ENCODE measurements around the gene RNASE13.

Gene RNASE13, protein sequence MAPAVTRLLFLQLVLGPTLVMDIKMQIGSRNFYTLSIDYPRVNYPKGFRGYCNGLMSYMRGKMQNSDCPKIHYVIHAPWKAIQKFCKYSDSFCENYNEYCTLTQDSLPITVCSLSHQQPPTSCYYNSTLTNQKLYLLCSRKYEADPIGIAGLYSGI

DNA sequence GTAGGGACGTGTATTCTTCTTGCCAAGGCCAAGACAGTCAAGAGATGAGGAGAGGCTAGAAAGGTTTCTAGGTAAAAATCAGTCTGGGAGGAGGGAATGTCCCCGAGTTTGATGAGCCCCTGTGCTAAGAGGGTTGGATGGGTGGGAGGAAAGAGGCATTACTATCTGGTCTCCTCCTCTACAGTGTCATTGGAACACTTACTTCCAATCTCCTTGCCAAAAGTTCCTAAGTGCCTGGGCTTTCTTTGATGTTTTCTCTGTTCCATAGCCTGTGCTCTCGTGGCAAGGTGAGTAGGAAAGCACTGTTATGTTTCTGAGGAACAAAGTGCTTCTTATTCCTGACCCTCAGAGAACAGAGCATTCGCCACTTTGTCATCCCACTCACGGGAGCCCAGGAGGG lies at the start of gene RNASE13:
RNASE13 (minus strand) TSS at position 101 of the 400 bp plus-strand sequence. CDS start 519 bp downstream, outside the sequence.
- DNase-seq (ENCODE audit: low read depth), result no peak

DNA sequence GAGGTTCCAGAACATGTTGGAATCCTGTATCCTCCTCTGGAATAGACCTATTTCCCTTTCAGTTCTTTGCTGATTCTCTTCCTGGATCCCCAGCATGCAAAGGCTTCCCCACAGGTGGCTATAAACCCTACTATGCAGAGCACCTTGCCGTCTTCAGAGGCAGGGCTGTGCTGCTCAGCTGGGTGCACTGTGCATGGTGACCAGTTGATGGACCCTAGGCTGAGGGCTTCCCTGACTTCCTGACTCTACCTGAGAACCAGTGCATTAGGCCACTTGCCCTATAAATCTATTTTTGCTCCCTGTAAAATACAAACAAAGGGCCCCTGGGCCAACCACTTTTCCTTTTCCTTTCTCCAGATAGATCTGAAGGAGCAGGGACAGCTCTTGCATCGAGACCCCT lies 49.8 kb upstream of the RNASE13 start:
- DNase-seq (ENCODE audit: low read depth), result no peak

DNA sequence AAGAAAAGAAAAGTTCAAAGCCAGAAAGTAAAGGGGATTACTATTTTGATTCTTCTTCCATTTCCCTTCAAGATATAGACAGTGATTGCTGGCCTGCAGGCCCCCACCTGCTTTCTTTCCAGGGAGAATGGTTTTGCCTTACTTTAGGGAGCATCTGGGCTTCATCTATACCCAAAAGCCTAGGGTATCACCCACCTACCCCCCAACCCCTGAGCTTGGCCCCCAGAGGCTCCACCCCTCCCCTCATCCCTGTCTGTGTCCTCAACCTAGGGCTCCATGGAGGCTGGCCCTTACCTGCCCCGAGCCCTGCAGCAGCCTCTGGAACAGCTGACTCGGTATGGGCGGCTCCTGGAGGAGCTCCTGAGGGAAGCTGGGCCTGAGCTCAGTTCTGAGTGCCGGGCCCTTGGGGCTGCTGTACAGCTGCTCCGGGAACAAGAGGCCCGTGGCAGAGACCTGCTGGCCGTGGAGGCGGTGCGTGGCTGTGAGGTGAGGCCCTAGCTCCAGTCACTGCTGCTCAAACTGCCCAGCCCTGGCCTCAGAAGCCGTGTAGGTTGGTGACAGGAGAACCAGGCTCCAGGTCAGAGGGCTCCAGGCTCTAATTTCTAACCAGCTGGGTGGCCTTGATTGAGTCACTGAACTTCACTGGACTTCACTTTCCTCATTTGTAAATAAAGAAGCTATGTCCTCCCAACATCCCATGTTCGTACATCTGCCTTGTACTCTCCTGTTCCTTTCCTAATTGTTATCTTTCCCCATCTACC lies 49.1 kb upstream of the RNASE13 start:
- DNase-seq (ENCODE audit: low read depth), result no peak

DNA sequence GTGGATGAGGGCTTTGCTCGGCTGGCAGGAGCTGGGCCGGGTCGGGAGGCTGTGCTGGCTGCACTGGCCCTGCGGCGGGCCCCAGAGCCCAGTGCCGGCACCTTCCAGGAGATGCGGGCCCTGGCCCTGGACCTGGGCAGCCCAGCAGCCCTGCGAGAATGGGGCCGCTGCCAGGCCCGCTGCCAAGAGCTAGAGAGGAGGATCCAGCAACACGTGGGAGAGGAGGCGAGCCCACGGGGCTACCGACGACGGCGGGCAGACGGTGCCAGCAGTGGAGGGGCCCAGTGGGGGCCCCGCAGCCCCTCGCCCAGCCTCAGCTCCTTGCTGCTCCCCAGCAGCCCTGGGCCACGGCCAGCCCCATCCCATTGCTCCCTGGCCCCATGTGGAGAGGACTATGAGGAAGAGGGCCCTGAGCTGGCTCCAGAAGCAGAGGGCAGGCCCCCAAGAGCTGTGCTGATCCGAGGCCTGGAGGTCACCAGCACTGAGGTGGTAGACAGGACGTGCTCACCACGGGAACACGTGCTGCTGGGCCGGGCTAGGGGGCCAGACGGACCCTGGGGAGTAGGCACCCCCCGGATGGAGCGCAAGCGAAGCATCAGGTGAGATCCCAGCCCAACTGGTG lies 47.0 kb upstream of the RNASE13 start:
- DNase-seq (ENCODE audit: low read depth), result no peak

DNA sequence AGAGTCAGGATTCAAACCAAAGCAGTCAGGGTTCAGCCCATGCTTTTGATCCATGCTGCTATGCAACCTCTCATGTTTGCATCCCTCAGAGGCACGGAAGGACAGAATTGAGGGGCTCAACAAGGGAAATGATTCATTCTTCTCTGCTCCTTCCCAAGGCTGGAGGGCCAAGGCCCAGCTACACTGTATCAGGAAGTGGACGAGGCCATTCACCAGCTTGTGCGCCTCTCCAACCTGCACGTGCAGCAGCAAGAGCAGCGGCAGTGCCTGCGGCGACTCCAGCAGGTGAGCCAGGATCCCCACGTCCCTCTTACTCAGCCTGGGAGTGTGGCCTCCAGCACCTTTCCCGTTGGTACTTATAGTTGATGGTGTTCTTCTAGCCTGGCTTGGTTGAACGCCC lies 44.1 kb upstream of the RNASE13 start:
- no peak for DNase-seq (ENCODE audit: low read depth)

DNA sequence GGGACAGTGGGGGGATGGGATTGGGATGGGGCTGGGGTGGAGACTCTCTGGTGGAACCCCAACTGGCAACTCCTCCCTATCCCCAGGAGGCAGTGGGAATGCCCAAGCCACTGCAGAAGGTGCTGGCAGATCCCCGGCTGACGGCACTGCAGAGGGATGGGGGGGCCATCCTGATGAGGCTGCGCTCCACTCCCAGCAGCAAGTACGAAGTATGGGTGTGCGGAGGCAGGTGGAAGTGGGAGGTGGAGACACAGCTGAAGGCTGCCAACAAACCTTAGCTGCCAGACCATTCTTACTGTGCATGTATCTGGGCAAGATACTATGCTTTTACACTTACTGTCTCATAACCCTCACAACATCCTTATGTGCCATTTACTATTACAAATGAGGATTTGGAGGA lies 43.7 kb upstream of the RNASE13 start:
- no peak for DNase-seq (ENCODE audit: low read depth)

DNA sequence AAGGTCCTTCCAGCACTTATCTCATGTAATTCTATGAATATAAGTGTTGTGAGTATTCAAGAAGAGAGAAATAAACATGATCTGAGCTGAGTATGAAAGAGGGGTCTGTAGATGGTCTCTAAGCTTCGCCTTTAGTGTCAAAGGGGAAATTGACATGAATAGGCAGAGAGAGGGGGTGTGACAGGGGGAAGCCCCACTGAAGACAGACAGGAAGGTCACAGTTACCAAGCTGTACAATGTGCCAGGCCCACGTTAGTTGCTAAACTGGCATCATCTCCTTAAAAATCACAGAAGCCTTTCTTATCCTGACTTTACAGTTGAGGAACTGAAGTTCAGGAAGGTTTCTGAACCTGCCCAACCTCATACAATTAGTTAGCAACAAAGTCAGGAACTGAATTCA lies 43.1 kb upstream of the RNASE13 start:
- no peak for DNase-seq (ENCODE audit: low read depth)

DNA sequence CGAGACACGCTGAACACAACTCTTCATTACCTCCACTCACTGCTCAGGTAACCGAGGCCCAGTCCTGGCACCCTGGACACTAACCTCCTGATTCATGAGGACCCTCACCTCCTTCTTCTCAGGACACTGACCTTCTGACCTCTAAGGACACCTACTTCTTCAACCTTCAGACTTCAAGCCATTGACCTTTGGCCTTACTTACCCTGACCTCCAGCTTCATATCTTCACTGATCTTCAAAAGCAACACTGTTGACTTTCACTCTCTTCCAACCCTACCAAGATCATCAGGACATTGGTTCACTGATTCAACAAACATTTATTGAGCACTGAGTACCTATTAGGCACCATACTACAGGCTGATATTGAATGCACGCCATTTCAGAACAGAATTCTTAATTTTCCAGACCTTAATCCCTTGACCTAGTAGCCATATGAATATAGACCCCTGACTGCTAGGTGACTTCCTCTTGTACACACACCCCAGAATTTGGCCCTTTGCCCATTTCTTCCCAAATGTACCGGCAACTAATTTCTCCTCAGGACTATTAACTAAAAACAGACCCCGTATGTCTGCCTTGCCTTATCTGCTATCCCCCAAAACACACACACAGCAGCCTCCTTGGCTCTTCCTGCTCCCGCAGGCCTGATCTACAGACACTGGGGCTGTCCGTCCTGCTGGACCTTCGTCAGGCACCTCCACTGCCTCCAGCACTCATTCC lies 41.3 kb upstream of the RNASE13 start:
- no peak for DNase-seq (ENCODE audit: low read depth)

DNA sequence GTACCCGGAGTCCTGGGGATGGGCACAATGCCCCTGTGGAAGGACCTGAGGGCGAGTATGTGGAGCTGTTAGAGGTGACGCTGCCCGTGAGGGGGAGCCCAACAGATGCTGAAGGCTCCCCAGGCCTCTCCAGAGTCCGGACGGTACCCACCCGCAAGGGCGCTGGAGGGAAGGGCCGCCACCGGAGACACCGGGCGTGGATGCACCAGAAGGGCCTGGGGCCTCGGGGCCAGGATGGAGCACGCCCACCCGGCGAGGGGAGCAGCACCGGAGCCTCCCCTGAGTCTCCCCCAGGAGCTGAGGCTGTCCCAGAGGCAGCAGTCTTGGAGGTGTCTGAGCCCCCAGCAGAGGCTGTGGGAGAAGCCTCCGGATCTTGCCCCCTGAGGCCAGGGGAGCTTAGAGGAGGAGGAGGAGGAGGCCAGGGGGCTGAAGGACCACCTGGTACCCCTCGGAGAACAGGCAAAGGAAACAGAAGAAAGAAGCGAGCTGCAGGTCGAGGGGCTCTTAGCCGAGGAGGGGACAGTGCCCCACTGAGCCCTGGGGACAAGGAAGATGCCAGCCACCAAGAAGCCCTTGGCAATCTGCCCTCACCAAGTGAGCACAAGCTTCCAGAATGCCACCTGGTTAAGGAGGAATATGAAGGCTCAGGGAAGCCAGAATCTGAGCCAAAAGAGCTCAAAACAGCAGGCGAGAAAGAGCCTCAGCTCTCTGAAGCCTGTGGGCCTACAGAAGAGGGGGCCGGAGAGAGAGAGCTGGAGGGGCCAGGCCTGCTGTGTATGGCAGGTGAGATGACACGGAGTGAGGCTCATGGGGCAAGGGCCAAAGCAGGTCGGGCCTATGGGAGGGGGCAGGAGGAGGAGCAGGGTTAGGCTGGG lies 40.0 kb upstream of the RNASE13 start:
- no peak for DNase-seq (ENCODE audit: low read depth)

DNA sequence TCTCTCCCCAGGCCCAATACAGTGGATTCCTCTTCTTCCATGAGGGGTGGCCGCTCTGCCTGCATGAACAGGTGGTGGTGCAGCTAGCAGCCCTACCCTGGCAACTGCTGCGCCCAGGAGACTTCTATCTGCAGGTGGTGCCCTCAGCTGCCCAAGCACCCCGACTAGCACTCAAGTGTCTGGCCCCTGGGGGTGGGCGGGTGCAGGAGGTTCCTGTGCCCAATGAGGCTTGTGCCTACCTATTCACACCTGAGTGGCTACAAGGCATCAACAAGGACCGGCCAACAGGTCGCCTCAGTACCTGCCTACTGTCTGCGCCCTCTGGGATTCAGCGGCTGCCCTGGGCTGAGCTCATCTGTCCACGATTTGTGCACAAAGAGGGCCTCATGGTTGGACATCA lies 39.3 kb upstream of the RNASE13 start:
- DNase-seq (ENCODE audit: low read depth), result no peak

DNA sequence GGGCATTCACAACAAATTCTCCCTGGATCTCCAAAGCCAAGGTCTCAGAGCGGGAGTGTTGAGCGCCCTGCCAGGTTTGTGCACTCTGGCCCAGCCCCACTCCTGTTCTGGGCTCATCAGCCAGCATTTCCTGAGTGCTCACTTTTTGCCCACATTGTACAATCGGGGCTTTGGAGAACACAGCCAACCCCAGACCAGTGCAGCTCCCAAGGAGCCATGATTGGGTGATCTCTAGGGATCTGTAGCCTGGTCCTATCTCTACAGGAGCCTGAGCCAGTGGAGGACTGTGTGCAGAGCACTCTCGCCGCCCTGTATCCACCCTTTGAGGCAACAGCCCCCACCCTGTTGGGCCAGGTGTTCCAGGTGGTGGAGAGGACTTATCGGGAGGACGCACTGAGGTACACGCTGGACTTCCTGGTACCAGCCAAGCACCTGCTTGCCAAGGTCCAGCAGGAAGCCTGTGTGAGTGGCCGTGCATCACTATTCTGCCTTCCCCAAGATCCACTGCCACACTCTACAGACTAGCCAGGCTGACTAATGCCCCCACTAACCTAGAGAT lies 38.3 kb upstream of the RNASE13 start:
- no peak for DNase-seq (ENCODE audit: low read depth)

DNA sequence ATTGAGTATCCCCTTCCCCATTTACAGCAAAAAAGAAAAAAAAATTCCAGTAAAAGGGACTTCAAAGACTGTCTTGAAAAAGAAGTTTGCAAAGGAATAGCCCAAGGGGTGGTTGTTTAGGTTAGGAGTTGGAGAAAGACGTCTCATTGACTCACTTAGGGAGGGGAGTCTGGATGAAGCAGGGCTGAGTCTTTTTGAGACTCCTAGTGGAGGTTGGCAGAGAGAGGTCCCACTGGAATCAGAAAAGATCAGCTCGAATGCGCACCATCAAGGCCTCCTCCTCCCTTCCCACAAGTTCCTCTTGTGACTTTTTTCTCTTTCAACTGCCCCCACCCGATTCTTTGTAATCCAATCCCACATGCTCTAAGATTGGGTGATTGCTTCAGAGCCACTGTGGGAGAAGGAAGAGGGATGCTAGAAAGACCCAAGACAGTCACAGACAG lies 37.4 kb upstream of the RNASE13 start:
- DNase-seq (ENCODE audit: low read depth), result no peak

DNA sequence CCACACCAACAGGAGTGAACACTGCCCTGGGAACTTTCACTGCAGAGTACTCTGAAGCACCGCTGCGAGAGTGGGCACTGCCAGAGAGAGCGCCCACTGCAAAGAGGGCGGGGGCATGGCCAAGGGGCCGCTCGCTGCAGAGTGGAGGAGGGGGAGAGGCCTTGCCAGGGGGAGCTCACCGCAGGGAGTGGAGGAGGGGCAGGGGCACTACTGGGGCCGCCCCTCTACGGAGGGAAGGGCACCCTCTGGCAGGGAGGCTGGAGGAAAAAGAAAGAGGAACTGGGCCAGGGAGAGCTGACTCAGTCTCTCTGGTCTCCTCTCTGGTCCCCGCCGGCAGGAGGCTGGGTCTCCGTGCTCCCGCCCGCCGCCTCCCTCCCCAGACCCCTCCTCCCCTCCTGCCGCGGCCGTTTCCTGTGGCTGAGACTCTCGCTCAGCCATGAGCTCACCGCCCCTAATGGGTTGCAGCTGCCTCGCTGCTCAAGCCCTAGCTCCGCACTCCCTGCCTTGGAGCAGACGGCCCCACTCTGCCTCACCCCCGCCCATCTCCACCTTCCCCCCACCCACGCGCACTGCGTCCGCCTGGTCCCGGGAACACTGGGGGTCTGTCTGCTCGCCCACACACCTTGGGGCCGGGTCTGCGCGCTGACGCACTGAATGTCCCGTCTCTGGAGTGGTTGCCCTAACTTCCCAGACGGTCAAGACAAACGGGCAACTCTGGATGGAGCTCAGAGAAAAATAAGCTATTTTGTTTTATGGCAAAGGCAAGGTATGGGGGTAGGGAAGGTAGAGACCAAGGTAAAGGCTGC lies 36.8 kb upstream of the RNASE13 start:
- DNase-seq (ENCODE audit: low read depth), result no peak

DNA sequence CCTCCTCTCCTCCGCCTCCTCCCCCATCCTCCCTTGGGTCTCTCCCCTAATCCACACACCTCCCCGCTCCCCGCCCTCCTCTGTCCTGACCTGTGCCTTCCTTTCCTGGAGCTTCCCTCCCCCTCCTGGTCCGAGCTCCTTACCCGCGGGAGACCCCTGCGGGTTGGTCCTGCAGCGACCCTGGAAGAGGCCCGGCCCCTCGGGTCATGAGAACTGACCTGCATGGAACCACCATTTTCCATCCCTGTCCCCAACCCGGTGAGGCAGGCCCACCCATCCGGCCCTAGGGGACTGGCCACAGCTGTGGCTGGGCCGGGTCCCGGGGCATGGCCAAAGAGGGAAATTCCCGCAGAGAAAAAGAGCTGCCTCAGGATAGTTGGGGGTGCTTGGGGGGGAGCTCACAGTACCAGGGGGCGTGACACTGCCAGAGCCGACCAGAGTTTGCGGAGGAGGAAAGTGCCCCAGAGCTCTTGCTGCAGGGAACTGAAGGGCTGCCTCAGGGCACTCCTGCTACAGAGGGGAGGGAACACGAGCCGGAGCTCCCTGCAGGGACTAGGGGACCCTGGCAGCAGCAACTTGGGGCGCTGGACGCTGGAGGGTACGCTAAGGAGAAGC lies 36.1 kb upstream of the RNASE13 start:
- no peak for DNase-seq (ENCODE audit: low read depth)

DNA sequence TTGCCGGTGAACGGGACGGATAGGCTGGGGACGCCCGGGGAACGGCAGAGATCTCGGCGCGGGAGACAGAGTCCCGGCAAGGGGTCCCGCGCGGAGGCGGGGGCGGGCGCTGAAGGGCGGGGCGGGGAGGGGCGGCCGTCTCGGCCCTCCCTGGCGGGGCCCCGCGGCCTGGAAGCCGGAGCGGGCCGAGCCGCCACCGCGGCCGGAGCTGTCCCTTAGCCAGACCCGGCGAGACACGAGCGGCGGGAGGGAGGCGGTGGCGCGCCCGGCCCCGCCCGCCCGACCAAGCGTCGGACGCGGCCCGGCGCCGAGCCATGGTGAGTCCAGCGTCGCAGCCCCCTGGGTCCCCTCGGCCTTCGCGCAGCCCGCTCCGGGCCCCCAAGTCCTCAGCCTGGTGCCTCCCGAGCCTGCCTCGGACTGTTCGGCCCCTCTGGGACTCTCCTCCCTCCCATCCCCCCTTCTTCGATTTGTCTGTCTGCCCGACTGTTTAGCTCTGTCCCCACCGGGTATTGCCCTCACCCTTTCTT lies 35.5 kb upstream of the RNASE13 start, which contains the start of gene ARHGEF40:
ARHGEF40 (plus strand) TSS at position 222 of the 527 bp plus-strand sequence; CDS start at position 315, 93 bp downstream.
- no peak for DNase-seq (ENCODE audit: low read depth)

DNA sequence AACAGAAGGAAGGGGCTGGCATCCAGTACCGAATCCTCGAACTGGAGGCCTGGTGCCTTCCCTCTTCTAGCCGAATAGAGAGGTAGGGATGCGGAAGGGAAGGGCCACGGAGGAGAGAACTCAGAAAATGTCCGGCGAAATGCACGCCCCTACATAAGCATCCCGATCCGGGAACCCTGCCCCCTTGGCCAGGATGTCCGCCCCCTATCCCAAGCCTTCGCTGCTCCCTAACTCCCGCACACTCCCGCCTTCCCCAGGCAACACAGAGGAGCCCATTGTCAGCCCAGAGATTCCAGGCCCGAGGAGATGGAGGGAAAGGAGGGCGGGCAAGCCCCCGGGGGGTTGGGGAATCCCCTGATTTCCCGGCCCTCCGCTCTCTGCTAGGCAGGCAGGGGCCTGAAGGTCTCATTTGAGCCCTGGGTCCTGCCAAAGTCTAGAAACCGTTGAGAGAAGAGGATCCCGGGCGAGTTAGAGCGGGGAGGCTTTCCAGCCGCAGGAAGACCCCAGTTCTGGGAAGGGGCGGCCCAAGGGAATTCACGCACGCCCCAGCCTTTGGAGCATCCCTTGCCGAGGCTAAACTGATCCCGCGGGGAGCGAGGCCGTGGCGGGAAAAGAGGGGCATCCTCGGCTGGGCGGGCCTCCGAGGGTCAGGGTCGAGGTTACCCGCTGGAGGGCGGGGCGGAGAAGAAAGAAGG lies 34.9 kb upstream of the RNASE13 start:
- DNase-seq (ENCODE audit: low read depth), result no peak

DNA sequence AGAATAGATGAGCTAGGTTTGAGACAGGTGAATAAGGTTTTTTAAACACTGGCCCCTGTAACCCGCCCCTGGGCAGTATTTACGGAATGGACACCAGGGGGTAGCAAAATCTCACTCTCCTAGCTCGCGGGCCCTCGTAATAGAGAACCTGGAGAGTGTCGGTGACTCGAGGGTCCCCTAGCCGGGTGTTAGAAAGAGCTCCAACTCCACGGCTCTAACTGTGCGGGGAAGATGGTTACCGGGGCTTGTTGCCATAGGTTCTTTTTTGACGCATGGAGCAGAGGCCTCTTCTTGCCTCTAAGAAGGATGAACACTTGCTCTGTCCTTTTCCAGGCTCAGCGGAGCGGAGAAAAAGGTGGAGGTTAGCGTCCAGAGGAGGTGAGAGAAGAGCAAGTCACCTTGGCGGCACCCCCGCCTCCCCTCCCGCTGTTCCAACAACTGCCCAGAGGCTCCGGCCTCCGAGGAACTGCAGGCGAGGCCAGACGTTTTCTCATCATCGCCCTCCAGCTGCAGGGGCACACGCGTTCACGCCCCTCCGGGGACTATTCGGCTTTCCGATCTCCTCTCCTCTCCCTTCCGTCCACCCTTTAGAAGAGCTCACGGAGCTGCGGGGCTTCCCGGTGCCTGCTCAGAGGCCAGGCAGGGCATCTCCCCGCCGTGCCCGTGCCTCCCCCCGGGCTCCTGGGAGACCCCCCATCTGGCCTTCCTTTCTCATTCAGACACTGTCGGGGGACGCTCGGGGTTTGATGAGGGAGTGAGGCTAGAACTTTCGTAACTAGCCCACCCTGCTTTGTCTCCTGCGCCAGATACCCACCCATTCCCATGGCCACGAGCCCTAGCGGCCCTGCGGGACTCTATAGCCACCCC lies 34.1 kb upstream of the RNASE13 start:
- DNase-seq (ENCODE audit: low read depth), result no peak

DNA sequence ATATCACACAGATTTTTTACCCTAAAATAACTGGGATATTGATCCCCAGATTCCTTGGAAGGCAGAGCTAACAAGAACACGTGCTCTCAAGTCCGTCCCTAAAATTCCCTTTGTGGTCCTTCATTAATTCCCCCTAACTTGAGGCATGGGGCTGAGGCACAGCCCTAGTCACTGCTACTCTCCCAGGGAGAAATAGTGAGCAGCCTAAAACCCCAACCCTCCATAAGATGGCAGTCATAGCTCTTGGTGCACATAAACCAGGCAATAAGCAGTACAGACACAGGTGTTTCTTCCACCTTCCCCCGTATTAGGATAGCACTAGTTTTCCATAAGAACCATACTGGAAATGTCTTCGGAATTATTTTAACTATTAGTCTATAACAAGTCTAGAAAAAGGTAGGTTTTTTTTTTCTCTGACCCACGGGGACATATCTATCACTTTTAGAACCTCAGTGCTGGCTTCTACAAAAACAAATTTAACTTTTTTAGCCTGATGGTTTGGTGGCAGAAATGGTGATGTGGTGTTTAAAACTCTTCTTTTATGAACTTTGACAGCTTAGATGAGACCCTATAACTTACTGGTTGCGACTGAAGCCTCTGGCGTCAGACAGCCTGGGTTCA lies 32.4 kb upstream of the RNASE13 start:
- no peak for DNase-seq (ENCODE audit: low read depth)

Measured in stimulated activated CD8-positive, alpha-beta memory T cell treated with anti-CD3 and anti-CD28 coated beads, Interleukin-7, amount 100 ng/mL, for 24 hours (primary cell).